ENCODE measurements around the gene HAPLN3.

Gene HAPLN3

GRCh38 chr15:88872706-88873105, 22.6 kb downstream of the HAPLN3 start:
- no peak overlapping the region for H3K4me3 ChIP-seq (ENCODE audit: low read depth, low read length)
- DNase-seq (ENCODE audit: low read depth) = no peak

- no peak overlapping the region for H3K4me3 ChIP-seq (ENCODE audit: low read depth, low read length)
- DNase-seq (ENCODE audit: low read depth) = no peak
These were observed 23.2 kb downstream of the HAPLN3 start for GRCh38 chr15:88872106-88872505.

GRCh38 chr15:88871313-88871712, 24.0 kb downstream of the HAPLN3 start:
- no peak overlapping the region for H3K4me3 ChIP-seq (ENCODE audit: low read depth, low read length)
- DNase-seq (ENCODE audit: low read depth) = no peak

- DNase-seq (ENCODE audit: low read depth) = no peak
These were observed 29.0 kb downstream of the HAPLN3 start for GRCh38 chr15:88866295-88866881.

GRCh38 chr15:88865498-88866099, 29.7 kb downstream of the HAPLN3 start:
- no peak overlapping the region for H3K4me3 ChIP-seq (ENCODE audit: low read depth, low read length)
- DNase-seq (ENCODE audit: low read depth) = no peak

More at GRCh38 chr15:88866295-88866881, 29.0 kb downstream of the HAPLN3 start:
- H3K4me3 ChIP-seq (ENCODE audit: low read depth, low read length) = no peak overlapping the region

GRCh38 chr15:88864861-88865497, 30.4 kb downstream of the HAPLN3 start:
- no peak overlapping the region for H3K4me3 ChIP-seq (ENCODE audit: low read depth, low read length)
- no peak for DNase-seq (ENCODE audit: low read depth)

GRCh38 chr15:88863412-88863811, 31.9 kb downstream of the HAPLN3 start:
- DNase-seq (ENCODE audit: low read depth) = no peak
- H3K4me3 ChIP-seq (ENCODE audit: low read depth, low read length) = no peak overlapping the region

- no peak overlapping the region for H3K4me3 ChIP-seq (ENCODE audit: low read depth, low read length)
- no peak for DNase-seq (ENCODE audit: low read depth)
These were observed 35.1 kb downstream of the HAPLN3 start for GRCh38 chr15:88860212-88860611.

GRCh38 chr15:88859550-88859949, 35.8 kb downstream of the HAPLN3 start:
- no peak overlapping the region for H3K4me3 ChIP-seq (ENCODE audit: low read depth, low read length)
- no peak for DNase-seq (ENCODE audit: low read depth)

- H3K4me3 ChIP-seq (ENCODE audit: low read depth, low read length) = no peak overlapping the region
- no peak for DNase-seq (ENCODE audit: low read depth)
These were observed 36.4 kb downstream of the HAPLN3 start for GRCh38 chr15:88858934-88859333.

GRCh38 chr15:88852476-88852875, 42.9 kb downstream of the HAPLN3 start:
- H3K4me3 ChIP-seq (ENCODE audit: low read depth, low read length) = no peak overlapping the region
- DNase-seq (ENCODE audit: low read depth) = no peak

- DNase-seq (ENCODE audit: low read depth) = no peak
- H3K4me3 ChIP-seq (ENCODE audit: low read depth, low read length) = no peak overlapping the region
These were observed 45.8 kb downstream of the HAPLN3 start for GRCh38 chr15:88849376-88850072.

- DNase-seq (ENCODE audit: low read depth) = no peak
- H3K4me3 ChIP-seq (ENCODE audit: low read depth, low read length) = no peak overlapping the region
These were observed 47.1 kb downstream of the HAPLN3 start for GRCh38 chr15:88848203-88848602.

- no peak for DNase-seq (ENCODE audit: low read depth)
- no peak overlapping the region for H3K4me3 ChIP-seq (ENCODE audit: low read depth, low read length)
These were observed 48.2 kb downstream of the HAPLN3 start for GRCh38 chr15:88847144-88847543.

GRCh38 chr15:88845616-88846015, 49.7 kb downstream of the HAPLN3 start:
- DNase-seq (ENCODE audit: low read depth) = no peak

GRCh38 chr15:88844749-88845386, 50.5 kb downstream of the HAPLN3 start:
- no peak overlapping the region for H3K4me3 ChIP-seq (ENCODE audit: low read depth, low read length)
- no peak for DNase-seq (ENCODE audit: low read depth)

More at GRCh38 chr15:88845616-88846015, 49.7 kb downstream of the HAPLN3 start:
- H3K4me3 ChIP-seq (ENCODE audit: low read depth, low read length) = no peak overlapping the region

- no peak overlapping the region for H3K4me3 ChIP-seq (ENCODE audit: low read depth, low read length)
- no peak for DNase-seq (ENCODE audit: low read depth)
These were observed 52.0 kb downstream of the HAPLN3 start for GRCh38 chr15:88843334-88843733.

- DNase-seq (ENCODE audit: low read depth) = no peak
- H3K4me3 ChIP-seq (ENCODE audit: low read depth, low read length) = no peak overlapping the region
These were observed 53.2 kb downstream of the HAPLN3 start for GRCh38 chr15:88842156-88842555.

- no peak for DNase-seq (ENCODE audit: low read depth)
- H3K4me3 ChIP-seq (ENCODE audit: low read depth, low read length) = no peak overlapping the region
These were observed 54.1 kb downstream of the HAPLN3 start for GRCh38 chr15:88841236-88841635.

- no peak overlapping the region for H3K4me3 ChIP-seq (ENCODE audit: low read depth, low read length)
- DNase-seq (ENCODE audit: low read depth) = no peak
These were observed 55.4 kb downstream of the HAPLN3 start for GRCh38 chr15:88839961-88840360.
